ENCODE data around the gene CAMKK2.

The CAMKK2 gene

GRCh38 chr12:121289962-121290361 is 6.5 kb downstream of the CAMKK2 start:
- no peak for TF ChIP-seq CTCF (IDR thresholded peaks at IDR 0.05; ENCODE audit: extremely low read depth, missing control alignments)
- peak; percentile 3 for DNase-seq (ENCODE audit: low spot score)

- no peak for TF ChIP-seq CTCF (IDR thresholded peaks at IDR 0.05; ENCODE audit: extremely low read depth, missing control alignments)
- peak; percentile 2 for DNase-seq (ENCODE audit: low spot score)
Measured at GRCh38 chr12:121288986-121289385, 7.5 kb downstream of the CAMKK2 start.

- TF ChIP-seq CTCF (IDR thresholded peaks at IDR 0.05; ENCODE audit: extremely low read depth, missing control alignments): no peak
Measured at GRCh38 chr12:121288158-121288845, 8.2 kb downstream of the CAMKK2 start.

GRCh38 chr12:121287267-121287954 is 9.1 kb downstream of the CAMKK2 start:
- no peak for TF ChIP-seq CTCF (IDR thresholded peaks at IDR 0.05; ENCODE audit: extremely low read depth, missing control alignments)
- DNase-seq (ENCODE audit: low spot score): no peak

More at GRCh38 chr12:121288158-121288845, 8.2 kb downstream of the CAMKK2 start:
- DNase-seq (ENCODE audit: low spot score): peak; percentile 52

- no peak for TF ChIP-seq CTCF (IDR thresholded peaks at IDR 0.05; ENCODE audit: extremely low read depth, missing control alignments)
- DNase-seq (ENCODE audit: low spot score): no peak
Measured at GRCh38 chr12:121285856-121286255, 10.7 kb downstream of the CAMKK2 start.

- no peak for DNase-seq (ENCODE audit: low spot score)
- no peak for TF ChIP-seq CTCF (IDR thresholded peaks at IDR 0.05; ENCODE audit: extremely low read depth, missing control alignments)
Measured at GRCh38 chr12:121284551-121285390, 11.7 kb downstream of the CAMKK2 start.

- no peak for TF ChIP-seq CTCF (IDR thresholded peaks at IDR 0.05; ENCODE audit: extremely low read depth, missing control alignments)
- no peak for DNase-seq (ENCODE audit: low spot score)
Measured at GRCh38 chr12:121283841-121284240, 12.7 kb downstream of the CAMKK2 start.
